NCI-H1092 treated with DMSO at 0.1 percent for 48 hours (cell line): ENCODE measurements around the gene MED27.
"Not testable (repeated sequence)": the region's sequence is repeated elsewhere in the genome, so short reads cannot be mapped to it uniquely, and the experiment has no call there.

Experiments
- DNase-seq: peaks from one replicate; lab custom pipeline; 2025; lab: John Stamatoyannopoulos, UW

MED27 gene

DNA sequence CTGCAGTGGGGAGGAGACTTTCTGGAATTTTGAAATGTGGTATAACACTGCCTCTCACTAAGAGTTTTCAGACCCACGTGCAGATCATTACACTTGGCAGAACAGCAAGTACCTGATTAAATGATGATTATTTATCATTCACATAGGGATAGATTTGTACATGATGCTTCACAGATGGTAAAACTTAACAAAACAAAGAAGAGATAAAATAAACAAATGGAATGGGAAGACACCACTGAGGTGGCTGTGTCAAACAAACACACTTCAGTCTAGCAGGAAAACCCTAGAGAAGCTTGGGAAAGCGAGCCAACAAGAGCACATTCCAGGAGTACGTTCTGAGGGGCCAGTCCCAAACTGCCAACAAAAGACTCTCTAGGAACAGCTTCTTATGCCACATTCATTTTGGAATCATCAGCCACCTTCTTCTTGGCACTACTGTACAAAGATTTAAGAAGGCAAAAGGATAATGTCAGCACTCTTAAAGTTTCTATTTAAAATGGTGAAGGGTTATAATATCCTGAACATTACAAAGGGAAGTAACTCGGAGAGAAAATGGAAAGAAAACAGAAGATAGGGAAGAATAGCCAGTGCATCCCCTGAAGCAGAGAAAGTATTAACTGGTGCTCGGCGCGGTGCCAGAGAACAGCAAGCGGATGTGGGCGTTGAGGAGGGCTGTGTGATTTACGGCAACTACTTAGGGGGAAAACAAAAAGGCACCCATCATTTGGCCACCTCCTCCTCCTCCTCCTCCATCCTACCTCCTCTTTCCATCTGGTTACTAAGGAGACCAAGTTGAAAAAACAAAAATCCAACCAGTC is 1.6 kb downstream of the MED27 start:
- DNase-seq, result peak; percentile 20

DNA sequence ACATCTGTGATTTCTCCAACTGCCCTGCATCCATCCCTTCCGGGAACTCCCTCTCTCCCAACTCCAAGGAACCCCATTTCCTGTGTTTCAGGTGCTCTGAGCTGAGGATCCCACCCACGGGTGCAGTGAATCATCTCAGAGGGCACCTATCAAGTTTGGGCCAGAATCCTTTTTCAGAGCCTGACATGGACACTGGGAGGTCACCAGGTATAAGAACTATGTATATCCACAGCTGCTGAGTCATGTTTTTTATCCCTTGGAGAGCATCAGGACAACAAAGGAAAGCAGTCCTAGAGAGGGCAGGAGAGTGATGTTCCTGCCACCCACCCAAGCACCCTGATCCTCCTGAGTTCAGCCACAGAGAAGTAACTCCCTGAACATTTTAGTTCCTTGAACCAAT is 3.8 kb downstream of the MED27 start:
- DNase-seq, result no peak

DNA sequence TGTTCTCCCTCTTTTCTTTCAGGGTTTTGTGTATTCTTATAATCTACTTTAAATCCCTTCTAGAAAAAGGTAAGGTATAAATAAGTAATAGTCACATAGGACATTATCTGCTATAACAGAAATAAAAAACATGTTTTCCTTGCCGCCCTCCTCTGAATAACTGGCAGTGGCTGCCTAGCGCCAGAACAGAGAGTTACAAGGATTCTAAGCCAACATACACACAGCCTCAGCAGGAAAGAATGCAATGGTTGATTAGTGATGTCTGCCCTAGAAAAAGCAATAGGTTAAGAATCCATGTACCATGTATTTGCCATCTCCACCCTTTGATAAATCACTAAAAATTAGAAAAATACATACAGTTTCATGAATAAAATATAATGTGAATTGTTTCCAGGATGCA is 4.9 kb downstream of the MED27 start:
- DNase-seq, result no peak

DNA sequence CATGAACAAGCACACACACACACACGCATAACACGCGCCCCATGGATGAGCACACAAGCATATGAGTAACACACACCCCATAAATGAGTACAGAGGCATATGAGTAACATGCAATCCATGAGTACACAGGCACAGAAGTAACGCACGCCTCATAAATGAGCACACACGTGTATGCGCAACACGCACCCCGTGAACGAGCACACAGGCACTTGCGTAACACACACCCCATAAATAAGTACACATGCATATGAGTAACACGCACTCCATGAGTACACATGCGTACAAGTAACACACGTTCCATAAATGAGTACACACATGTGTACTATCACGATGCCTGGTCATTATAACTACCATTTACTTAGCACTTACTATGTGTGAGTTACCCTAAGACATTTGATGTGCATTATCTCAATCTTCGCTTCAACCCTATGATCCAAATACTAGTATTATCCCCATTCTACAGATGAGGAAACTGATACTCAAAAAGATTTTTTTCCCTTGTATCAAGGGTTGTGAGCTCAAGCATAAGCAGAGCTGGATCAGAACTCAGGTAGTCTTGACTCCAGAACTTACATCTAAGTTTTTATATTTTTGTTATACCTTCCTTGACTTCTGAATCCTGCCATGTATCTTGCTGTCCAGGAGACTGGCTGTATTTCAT is 7.7 kb downstream of the MED27 start:
- no peak for DNase-seq

DNA sequence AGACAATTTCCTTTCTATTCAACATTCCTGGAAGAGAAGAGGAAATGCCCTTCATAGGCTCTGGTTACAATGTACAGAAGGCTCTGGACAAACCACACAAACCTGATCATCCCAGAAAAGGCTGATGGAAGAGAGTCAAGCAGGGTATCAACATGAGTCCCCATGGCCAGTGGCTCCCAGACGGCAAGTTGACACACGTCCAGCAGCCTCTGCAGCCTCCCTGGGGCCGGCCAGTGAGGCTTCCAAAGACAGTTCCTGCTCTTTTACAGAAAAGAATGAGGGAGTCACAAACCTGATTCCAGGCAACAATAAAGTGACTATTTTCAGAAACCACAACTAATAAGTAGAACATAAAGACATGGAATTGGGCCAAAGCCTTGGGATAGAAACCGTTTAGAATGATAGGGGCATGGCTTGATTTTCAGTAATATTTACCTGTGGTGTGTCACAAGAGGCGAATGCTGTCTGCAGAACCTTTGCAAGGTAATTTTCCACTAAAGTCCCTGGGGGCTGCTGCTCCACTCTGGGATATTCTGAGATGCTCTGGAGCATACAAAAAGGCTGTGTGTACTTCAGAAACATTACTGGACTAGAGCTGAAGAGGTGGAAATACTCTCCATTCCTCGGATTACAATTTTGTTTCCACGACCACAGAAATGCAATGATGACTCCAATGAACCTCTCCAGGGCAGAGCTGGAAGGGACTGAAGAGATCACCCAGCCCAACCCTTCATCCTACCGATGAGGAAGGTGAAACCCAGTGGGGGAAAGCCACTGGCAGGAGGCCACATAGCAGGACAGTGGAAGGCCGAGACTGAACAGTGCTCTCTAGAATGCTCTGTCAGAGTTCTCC is 10.4 kb downstream of the MED27 start:
- no peak for DNase-seq

DNA sequence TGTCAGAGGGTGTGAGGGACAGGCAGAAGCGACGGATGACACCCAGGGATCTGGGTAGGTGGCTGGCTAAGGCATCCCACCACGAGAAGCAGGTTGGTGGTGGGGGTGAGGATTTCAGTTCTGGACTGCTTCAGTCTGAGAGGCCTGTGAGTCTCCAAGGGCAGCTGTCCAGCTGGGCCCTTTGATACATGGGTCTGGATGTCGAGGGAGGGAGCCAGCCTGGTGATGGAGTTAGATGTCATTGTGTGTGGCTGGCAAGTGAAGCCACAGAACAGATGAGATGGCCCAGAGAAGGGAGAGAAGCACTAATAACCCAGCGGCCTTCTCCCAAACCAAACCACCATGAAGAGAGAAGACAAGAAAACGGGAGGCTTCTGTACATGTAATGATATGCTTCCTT is 11.1 kb downstream of the MED27 start:
- no peak for DNase-seq

DNA sequence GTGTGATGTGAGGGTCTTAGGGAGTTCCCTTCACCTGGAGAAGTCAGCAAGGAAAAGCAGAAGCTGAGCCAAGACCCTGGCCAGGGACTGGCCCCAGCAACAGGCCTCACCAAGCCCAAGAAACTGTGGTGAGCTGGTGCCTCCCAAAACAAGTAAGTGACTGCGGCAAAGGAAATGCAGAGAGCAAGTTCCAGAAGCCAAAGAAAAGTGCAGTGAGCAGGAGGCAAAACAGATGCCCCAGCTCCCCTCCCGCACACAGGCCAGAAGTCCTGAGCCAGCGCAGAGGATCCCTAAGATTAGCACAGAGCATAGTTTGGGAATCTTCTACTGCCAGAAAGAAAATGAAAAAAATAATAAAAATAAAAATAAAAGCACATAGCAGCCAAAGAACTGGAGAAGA is 13.2 kb downstream of the MED27 start:
- no peak for DNase-seq

DNA sequence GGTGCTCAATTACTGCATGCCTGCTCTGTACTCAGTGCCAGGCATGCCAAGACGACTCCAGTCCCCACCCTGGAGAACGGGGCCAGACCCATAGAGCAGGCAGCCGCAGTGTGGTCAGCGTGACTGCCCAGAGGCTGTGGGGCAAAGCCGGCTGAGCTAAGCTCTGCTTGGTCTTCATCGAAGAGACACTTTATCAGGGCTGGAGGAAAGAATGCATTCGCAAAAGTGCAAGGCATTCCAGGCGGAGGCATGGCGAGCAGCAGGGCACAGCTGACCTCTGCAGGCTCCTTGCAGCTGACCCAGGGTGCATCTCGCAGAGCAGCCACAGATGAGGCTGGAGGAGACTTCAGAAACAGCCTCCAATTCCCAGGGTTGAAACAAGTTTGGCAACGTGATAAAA is 13.6 kb downstream of the MED27 start:
- DNase-seq, result no peak

DNA sequence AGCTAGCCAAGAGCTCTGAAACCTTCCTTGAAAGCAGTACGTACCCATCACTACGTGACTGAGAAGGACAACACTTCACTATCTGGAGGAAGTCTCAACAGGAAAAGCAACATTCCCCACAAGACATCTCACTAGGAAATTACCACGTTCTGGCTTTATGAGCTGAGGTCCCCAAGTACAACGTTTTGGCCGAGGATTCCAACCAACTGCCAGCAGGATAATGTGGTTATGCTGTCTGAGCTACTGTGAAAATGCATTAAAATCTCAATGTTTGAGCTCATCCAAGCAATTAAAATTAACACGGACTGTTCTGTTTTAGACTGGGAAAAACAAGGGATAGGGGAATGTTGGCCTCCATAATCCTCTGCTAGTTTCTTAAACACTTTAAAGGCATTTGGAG is 16.4 kb downstream of the MED27 start:
- DNase-seq, result no peak

DNA sequence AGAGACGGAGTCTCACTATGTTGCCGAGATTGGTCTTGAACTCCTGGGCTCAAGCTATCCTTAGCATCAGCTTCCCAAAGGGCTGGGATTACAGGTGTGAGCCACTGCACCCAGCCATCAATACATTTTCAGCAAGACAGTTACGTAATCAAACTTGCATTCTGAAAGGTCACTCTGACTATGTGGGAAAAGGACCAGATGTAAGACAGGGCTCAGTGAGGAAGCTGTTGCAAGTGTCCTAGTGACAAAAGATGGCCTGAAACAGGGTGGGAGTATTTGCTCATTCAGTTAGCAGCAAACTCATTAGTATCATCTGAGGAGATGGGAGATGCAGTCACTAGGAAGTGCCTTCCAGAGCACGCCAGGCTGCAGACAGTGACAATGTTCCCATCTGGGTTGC is 16.9 kb downstream of the MED27 start:
- no peak for DNase-seq

DNA sequence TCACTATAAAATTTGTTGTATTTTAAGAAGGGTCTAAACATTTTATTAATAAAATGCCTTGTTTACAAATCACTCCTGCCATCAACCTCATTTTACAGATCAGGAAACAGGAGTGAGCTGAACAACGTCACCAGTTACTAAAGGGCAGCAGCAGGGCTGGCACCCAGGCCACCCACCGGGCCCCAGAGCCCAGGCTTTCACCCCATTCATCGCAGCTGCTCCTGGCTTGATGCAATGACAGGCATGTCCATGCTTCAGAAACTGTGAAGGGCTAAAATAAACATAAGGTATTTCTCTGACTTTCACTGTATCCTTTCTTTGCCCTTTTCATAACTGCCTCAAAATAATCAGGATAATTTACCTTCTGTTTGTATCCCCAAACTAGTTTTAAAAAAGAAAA is 18.1 kb downstream of the MED27 start:
- DNase-seq, result no peak

DNA sequence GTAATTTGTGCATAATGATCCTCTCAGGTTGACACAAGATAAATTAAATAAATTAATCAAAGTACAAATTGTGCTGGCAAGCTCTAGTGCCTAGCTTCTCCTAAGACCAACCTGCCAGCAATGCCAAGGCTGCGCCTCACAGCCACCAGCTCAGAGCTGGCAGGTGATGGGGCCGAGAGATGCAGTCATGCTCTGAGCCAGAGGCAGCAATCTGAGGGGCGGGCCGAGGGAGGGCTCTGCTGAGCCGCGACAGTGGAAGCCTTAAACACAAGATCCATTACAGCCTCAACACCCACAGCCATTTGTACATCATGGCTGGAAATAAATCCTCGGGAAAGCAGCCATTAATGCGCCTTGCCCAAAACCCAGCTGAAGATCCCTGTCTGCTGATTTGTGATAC is 20.3 kb downstream of the MED27 start:
- no peak for DNase-seq

DNA sequence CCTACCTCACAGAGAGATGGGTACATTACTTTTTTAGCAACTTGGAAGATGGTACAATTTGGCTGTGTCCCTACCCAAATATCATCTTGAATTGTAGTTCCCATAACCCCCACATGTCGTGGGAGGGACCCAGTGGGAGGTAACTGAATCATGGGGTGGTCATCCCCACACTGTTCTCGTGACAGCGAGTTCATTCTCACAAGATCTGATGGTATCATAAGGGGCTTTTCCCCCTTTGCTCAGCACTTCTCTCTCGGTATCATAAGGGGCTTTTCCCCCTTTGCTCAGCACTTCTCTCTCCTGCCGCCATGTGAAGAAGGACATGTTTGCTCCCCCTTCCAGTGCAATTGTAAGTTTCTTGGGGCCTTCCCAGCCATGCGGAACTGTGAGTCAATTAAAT is 21.4 kb downstream of the MED27 start:
- not testable (repeated sequence) for DNase-seq

DNA sequence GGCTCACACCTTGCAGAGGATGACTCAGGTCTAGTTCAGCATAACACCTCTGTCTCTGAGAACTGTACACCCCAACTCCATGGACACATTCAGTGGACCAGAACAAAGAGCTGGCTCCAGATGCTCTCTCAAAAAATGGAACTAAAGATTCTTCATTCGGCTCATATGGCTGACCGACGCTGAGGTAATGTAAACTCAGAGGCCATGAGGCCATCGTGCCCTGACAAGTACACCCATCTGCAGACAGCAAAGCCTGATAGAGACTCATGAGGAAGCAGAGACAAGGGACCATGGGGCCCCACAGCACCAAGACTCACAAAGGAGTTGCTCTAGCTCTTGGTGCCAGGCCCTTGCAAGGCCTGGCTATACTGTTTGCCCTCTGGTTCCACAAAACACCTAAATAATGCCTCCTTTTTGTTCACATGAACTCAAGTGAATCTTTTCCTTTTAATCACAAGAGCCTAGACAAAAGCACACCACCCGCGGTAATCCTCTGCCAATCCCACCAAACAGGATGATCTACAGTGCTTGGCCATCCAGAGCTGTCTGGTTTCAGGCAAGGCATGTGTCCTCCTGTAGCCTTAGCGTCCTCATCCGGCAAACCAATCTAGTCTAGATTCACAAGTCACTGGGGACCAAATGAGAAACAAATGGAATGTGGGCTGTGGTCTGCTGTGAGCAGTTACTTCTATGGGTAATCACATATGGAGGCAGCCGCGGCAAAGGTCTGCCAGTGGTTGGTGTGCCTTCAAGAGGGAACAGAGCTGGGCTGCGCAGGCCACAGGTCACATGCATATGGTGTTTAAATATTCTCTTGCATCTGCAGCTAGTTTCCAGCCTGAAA is 22.7 kb downstream of the MED27 start:
- no peak for DNase-seq

DNA sequence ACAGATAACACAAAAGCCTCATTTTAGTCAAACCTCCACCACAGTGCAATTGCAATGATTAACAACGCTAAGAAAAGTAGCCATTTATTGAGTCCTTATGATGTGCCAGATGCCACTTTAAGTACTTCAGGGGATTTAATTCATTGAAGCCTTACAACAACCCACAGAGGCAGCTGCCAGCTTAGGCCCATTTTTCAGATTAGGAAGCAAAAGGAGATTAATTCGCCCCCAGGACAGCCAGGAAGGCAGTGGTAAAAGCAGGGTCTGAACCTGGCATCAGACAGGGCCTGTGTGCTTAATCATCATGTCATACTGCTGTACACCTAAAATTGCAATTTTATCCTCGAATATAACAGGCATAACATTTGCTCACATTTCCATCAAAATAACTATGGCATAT is 23.9 kb downstream of the MED27 start:
- no peak for DNase-seq

DNA sequence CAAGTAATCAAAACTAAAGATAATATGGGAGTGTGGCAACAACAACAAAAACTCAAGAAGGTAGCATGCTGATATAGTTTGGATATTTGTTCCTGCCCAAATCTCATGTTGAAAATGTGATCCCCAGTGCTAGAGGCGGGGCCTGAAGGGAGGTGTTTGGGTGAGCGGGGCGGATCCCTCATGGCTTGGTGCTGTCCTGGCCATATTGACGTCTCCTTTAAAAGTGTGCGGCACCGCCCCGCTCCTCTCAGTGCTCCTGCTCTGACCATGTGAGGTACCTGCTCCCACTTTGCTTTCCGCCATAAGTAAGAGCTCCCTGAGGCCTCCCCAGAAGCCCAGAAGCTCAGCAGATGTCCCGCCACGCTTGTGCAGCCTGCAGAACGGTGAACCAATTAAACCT is 25.6 kb downstream of the MED27 start:
- no peak for DNase-seq

DNA sequence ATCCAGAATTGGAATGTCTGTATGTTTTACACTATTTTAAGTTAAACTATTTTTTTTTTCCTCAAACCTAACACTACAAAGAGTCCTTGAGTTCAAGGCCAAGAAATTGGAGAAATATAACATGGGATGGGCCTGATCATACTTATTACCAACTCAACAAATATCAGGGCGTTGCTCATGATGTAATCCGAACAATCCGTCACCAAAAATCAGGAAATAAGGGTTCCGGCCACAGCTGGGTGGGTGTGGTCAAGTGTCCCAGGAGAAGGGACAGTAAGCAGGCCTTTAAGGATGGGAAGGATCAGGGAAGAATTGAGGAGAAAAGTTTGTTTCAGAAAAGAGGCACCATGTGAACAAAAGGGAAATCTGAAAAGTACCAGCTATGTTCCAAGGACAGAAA is 29.8 kb downstream of the MED27 start:
- no peak for DNase-seq

DNA sequence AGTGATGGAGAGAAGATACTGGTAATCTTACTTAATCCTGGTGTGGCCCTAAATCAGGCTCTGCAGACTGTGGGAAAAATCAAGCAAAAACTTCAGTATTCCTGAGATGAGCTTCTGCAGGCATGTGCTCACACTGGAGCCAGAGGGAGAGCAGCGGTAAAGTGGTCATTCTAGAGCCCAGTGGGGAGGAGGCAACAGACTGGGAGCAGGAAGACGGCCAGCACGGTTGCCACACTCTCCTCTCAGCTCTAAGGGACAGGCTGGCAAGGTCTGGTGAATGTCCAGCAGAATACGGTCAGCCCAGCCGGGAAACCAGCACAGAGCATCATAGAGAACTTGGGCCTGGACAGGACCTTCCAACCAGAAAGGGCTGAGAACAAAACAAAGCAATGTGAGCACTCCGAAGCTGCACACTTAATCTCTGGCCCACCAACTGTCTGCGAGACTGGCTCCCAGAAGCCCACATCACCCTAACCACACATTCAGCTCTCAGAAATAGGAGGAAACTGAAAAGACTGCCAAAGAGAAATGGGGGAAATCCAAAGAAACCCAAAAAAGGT is 30.3 kb downstream of the MED27 start:
- no peak for DNase-seq

DNA sequence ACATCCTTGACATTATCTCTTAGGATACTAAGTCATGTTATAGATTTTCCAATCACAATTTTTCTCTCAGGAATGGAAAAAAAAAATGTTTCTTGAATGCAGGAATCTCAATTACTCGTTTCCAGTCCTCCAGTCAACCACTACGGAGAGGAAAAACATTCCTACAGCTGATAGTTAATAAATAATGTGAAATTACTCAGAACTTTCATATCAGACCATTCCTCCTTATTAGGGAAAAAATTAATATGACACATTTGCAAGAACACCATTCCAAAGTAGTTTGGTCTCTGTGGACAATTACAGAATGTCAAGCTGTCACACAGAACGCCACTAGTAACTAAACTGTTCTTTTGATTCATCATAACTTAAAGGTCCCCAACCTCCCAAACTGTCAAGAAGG is 31.5 kb downstream of the MED27 start:
- DNase-seq, result no peak

DNA sequence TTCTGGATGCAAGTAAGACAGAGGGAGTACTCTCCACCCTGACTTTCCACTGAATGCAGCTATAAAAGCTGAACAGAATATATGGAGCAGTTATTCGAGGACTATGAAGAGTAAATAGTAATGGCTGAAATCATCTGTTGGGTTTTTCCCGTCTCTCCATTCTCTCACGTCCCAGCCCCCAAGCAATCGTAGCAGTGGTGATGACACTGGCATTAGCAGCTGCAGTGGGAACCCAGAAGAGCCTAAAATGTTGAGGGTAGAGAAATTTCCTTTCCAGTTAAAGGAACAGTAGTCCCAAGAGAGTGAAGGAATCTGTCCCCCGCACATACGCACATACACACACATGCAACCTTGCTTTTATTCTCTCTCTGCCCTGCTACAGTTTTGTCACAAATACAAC is 33.2 kb downstream of the MED27 start:
- no peak for DNase-seq

DNA sequence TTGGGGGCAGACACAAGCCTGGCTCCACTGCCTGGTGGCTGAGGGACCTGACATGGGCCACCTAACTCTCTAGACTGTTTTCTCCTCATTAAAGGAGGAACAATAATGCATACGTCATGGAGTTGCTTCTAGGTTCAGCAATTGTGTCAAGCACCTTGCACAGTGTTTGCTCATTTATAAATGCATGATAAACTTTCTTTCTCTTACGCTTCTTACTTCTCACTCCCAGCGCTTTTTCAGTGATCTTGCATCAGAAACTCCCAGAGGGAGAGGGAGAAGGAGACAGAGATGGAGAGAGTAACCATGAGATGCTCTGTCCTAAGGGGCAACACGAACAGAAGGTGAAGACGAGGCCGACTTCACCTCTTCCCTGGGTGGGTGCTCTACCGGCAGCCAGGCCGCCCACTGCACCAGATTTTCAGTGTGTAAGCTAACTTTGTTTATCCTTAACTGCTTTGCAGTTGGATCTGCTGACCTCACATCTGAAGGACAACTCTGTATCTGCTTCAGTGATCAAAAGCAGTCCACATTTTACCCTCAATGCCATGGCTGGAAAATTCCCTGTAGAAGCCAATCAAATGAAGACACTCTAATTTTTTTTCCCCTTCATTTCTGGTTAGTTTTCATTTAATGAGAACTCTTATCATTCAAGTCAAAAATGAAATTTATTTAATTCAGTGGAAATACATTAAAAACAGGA is 35.3 kb downstream of the MED27 start:
- no peak for DNase-seq
